ENCODE measurements around the gene ARHGAP27. TPM values are rescaled to one million over a fixed set of nuclear protein-coding genes. Genes with fewer than 3 reads are reported as not detected.

Gene ARHGAP27
- total and polyA plus RNA-seq, 2 experiments from 2014 or later: 21.1 to 27.9 TPM

DNA sequence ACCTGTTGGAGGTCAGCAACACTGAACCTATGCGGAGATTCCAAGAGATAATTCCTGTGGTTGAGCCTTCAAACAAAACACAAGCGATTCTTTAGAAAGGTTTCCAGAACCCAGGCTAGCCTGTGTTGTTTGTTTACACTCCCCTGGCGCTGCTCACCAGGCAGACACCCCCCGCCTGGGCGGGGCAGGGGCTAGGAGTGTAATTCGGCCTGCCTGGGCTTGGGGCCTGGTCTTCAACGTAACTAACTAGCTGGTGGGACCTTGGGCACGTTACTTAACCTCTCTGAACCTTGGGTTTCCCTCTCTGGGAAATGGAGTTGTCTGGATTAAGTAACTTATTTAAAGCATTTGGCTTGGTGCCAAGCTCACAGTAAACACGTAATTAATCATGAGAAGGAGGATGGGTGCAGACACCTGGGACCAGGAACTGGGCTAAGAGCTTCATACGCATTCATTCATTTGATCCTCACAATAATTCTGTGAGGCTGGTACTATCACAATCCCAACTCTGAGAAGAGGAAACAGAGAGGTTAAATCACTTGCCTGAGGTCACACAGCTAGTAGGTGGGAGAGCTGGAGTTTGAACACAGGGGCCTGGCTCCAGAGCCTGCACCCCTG, 7.6 kb upstream of the ARHGAP27 start:
- H3K36me3 ChIP-seq (replicated peaks; ENCODE audit: insufficient read depth, low read depth): no peaks in the 10 kb centered on the region
- no peak for TF ChIP-seq EZH2 (IDR thresholded peaks at IDR 0.05; ENCODE audit: borderline replicate concordance)

GRCh38 chr17:45438931-45439610, 6.4 kb upstream of the ARHGAP27 start:
- Histone ChIP-seq H3K4me3 (no peak overlapping the region), H4K20me1 (ENCODE audit: insufficient read depth, poor library complexity, severe bottlenecking) (no peaks in the 10 kb centered on the region), H3K9me3 (ENCODE audit: low read depth) (no peaks in the 10 kb centered on the region), H3K79me2 (no peaks in the 10 kb centered on the region), H3K9me2 (replicated peaks; ENCODE audit: insufficient read depth) (no peaks in the 10 kb centered on the region), H3K27ac (no peak overlapping the region), H3K4me1 (ENCODE audit: insufficient read depth) (no peaks in the 10 kb centered on the region), H3K27me3 (no peaks in the 10 kb centered on the region), H3K36me3 (replicated peaks; ENCODE audit: insufficient read depth, low read depth) (no peaks in the 10 kb centered on the region), H2AFZ (no peak overlapping the region), H3K4me2 (no peak overlapping the region)
- DNase-seq (ENCODE audit: low spot score): no peak
- 92% methylated on average over 11 of the region's 11 CpGs for WGBS (ENCODE audit: low lambda C conversion rate, missing lambda C conversion rate)
- no peak for TF ChIP-seq EZH2phosphoT487 (IDR thresholded peaks at IDR 0.05; ENCODE audit: low read depth, severe bottlenecking, unreplicated experiment)
- TF ChIP-seq EZH2 (IDR thresholded peaks at IDR 0.05; ENCODE audit: borderline replicate concordance): no peak
- TF ChIP-seq, protein P1, sequence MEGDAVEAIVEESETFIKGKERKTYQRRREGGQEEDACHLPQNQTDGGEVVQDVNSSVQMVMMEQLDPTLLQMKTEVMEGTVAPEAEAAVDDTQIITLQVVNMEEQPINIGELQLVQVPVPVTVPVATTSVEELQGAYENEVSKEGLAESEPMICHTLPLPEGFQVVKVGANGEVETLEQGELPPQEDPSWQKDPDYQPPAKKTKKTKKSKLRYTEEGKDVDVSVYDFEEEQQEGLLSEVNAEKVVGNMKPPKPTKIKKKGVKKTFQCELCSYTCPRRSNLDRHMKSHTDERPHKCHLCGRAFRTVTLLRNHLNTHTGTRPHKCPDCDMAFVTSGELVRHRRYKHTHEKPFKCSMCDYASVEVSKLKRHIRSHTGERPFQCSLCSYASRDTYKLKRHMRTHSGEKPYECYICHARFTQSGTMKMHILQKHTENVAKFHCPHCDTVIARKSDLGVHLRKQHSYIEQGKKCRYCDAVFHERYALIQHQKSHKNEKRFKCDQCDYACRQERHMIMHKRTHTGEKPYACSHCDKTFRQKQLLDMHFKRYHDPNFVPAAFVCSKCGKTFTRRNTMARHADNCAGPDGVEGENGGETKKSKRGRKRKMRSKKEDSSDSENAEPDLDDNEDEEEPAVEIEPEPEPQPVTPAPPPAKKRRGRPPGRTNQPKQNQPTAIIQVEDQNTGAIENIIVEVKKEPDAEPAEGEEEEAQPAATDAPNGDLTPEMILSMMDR (IDR thresholded peaks at IDR 0.05; ENCODE audit: poor library complexity): no peak

More for the DNA sequence above, 7.6 kb upstream of the ARHGAP27 start:
- 37% methylated on average over 10 of the region's 10 CpGs for WGBS (ENCODE audit: low lambda C conversion rate, missing lambda C conversion rate)
- H3K9me2 ChIP-seq (replicated peaks; ENCODE audit: insufficient read depth): no peaks in the 10 kb centered on the region
- no peak overlapping the region for H3K4me3 ChIP-seq
- no peaks in the 10 kb centered on the region for H3K27me3 ChIP-seq
- H3K79me2 ChIP-seq: no peaks in the 10 kb centered on the region
- H3K4me1 ChIP-seq (ENCODE audit: insufficient read depth): no peaks in the 10 kb centered on the region
- H3K4me2 ChIP-seq: no peak overlapping the region
- peak; percentile 60 for DNase-seq (ENCODE audit: low spot score)
- H3K27ac ChIP-seq: no peak overlapping the region
- H4K20me1 ChIP-seq (ENCODE audit: insufficient read depth, poor library complexity, severe bottlenecking): no peaks in the 10 kb centered on the region
- no peak overlapping the region for H2AFZ ChIP-seq
- H3K9me3 ChIP-seq (ENCODE audit: low read depth): no peaks in the 10 kb centered on the region

GRCh38 chr17:45437465-45438283, 5.0 kb upstream of the ARHGAP27 start:
- Histone ChIP-seq H4K20me1 (ENCODE audit: insufficient read depth, poor library complexity, severe bottlenecking) (no peaks in the 10 kb centered on the region), H3K27me3 (no peaks in the 10 kb centered on the region), H3K27ac (no peak overlapping the region), H3K79me2 (no peaks in the 10 kb centered on the region), H3K4me1 (ENCODE audit: insufficient read depth) (no peaks in the 10 kb centered on the region), H3K9me2 (replicated peaks; ENCODE audit: insufficient read depth) (no peaks in the 10 kb centered on the region), H3K4me3 (no peak overlapping the region), H2AFZ (no peak overlapping the region), H3K36me3 (replicated peaks; ENCODE audit: insufficient read depth, low read depth) (no peaks in the 10 kb centered on the region), H3K4me2 (no peak overlapping the region), H3K9me3 (ENCODE audit: low read depth) (no peaks in the 10 kb centered on the region)
- TF ChIP-seq EZH2 (IDR thresholded peaks at IDR 0.05; ENCODE audit: borderline replicate concordance) (no peak), EZH2phosphoT487 (IDR thresholded peaks at IDR 0.05; ENCODE audit: low read depth, severe bottlenecking, unreplicated experiment) (no peak)
- TF ChIP-seq, protein P1 (IDR thresholded peaks at IDR 0.05; ENCODE audit: poor library complexity): no peak
- WGBS (ENCODE audit: low lambda C conversion rate, missing lambda C conversion rate): 85% methylated on average over 28 of the region's 30 CpGs
- no peak for DNase-seq (ENCODE audit: low spot score)

Measured in hepatocyte (in vitro differentiated cells).